ENCODE measurements around the gene TMEM74B.

TMEM74B gene

DNA sequence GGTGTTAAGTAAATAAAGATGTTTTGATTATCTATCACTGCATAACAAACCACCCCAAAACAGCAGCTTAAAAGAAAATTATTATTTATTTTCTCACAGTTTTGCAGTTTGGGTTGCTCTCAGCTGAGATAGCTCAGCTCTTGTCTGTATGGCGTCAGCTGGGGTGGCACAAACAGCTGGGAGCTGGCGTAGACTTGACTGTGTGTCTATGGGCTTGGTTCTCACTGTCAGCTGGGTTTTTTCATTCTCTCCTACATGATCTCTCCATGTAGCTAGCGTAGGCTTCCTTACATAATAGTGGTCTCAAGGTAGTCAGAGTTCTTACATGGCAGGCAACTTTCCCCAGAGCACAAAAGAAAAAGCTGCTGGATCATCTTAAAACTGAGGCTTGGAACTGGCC, 6.5 kb upstream of the TMEM74B start:
- no peak overlapping the region for H3K27ac ChIP-seq
- TF ChIP-seq ZFX (IDR thresholded peaks at IDR 0.05; ENCODE audit: borderline replicate concordance) (no peak), CTCF (IDR thresholded peaks at IDR 0.05) (no peak)

GRCh38 chr20:1190847-1191246, 6.1 kb upstream of the TMEM74B start:
- TF ChIP-seq ZFX (IDR thresholded peaks at IDR 0.05; ENCODE audit: borderline replicate concordance): no peak
- no peak for TF ChIP-seq CTCF (IDR thresholded peaks at IDR 0.05)
- H3K27ac ChIP-seq: no peak overlapping the region

GRCh38 chr20:1189827-1190226, 5.0 kb upstream of the TMEM74B start:
- TF ChIP-seq ZFX (IDR thresholded peaks at IDR 0.05; ENCODE audit: borderline replicate concordance) (no peak), CTCF (IDR thresholded peaks at IDR 0.05) (no peak)
- H3K27ac ChIP-seq: no peak overlapping the region

- TF ChIP-seq CTCF (IDR thresholded peaks at IDR 0.05) (no peak), ZFX (IDR thresholded peaks at IDR 0.05; ENCODE audit: borderline replicate concordance) (no peak)
Observed at GRCh38 chr20:1188347-1188746, 3.6 kb upstream of the TMEM74B start.

GRCh38 chr20:1187605-1188171, 2.9 kb upstream of the TMEM74B start:
- no peak for TF ChIP-seq ZFX (IDR thresholded peaks at IDR 0.05; ENCODE audit: borderline replicate concordance)
- TF ChIP-seq CTCF (IDR thresholded peaks at IDR 0.05): no peak
- no peak overlapping the region for H3K27ac ChIP-seq

More at GRCh38 chr20:1188347-1188746, 3.6 kb upstream of the TMEM74B start:
- H3K27ac ChIP-seq: no peak overlapping the region

GRCh38 chr20:1186367-1186991, 1.7 kb upstream of the TMEM74B start:
- TF ChIP-seq ZFX (IDR thresholded peaks at IDR 0.05; ENCODE audit: borderline replicate concordance): no peak
- no peak for TF ChIP-seq CTCF (IDR thresholded peaks at IDR 0.05)
- no peak overlapping the region for H3K27ac ChIP-seq

DNA sequence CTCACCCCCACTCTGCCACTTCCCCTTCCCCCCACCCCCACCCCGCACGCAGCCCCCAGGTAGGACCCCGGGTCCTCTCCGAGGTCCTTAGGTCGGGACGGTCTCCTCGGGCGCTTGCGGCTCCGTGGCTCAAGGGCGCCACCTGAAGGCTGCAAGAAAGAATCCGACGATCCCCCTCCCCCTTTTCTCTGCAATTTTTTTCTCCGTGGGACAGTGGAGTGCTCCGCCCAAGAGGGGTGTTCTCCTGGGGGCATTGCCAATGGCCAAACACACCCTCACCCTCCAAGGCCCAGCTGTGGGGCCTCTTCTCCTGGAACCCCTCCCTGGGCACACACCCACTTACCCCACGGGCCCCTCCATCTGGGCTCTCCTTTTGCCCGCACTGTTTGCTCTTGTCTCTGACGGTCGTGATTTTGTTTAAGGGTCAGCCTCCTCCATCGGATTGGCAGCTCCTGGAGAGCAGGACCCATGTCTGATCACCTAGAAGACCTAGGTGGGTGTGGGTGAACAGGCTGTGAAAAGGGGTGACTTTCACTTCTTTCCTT, 1.1 kb upstream of the TMEM74B start:
- H3K27ac ChIP-seq: no peak overlapping the region
- TF ChIP-seq ZFX (IDR thresholded peaks at IDR 0.05; ENCODE audit: borderline replicate concordance): no peak
- TF ChIP-seq CTCF (IDR thresholded peaks at IDR 0.05): peak; percentile 83
